Activated CD4-positive, alpha-beta memory T cell treated with anti-CD3 and anti-CD28 coated beads for 36 hours (primary cell): ENCODE results near the gene TPMT. TPM values are rescaled to one million over a fixed set of nuclear protein-coding genes. Genes with fewer than 3 reads are reported as not detected.

Experiments used
- CTCF ChIA-PET: fragments of 350-600 bp; sonication (Branson Sonifier 250); formaldehyde crosslinking; loops from one replicate; lab custom pipeline; 2021; ENCODE audit warnings: antibody characterized with exemption, inconsistent platforms; lab: Charles Lee
- POLR2A ChIA-PET: fragments of 350-600 bp; sonication (Branson Sonifier 250); formaldehyde crosslinking; loops from one replicate; lab custom pipeline; 2021; ENCODE audit warnings: antibody characterized with exemption; lab: Charles Lee
- DNase-seq: peaks from one replicate; pipeline ENCODE4 v3.0.0-alpha.2; 2020
- H3K27ac Mint-ChIP-seq: one replicate; pipeline ENCODE4 v1.8.0; 2021; ENCODE audit warnings: mixed read lengths
- H3K27me3 Mint-ChIP-seq: one replicate; pipeline ENCODE4 v1.8.0; 2021; ENCODE audit warnings: mixed read lengths
- H3K36me3 Mint-ChIP-seq: one replicate; pipeline ENCODE4 v1.8.0; 2021; ENCODE audit warnings: mixed read lengths
- H3K4me1 Mint-ChIP-seq: one replicate; pipeline ENCODE4 v1.8.0; 2021; ENCODE audit warnings: low read depth, mixed read lengths
- H3K4me3 Mint-ChIP-seq: one replicate; pipeline ENCODE4 v1.8.0; 2021; ENCODE audit warnings: mild to moderate bottlenecking, mixed read lengths
- H3K9me3 Mint-ChIP-seq: one replicate; pipeline ENCODE4 v1.8.0; 2021; ENCODE audit warnings: mixed read lengths
- intact Hi-C: fragments of 100-400 bp; cut with micrococcal nuclease; formaldehyde crosslinking; loops from one replicate; pipeline ENCODE4 v1.15.1; 2023
- total RNA-seq, 2 experiments: library from RNA; stranded (reverse); gene quantifications; one replicate each; pipeline ENCODE4 v1.2.3, GENCODE V29; 2021

TPMT gene
- total RNA-seq = 1 to 10 TPM; 7.7 to 7.8 TPM

- DNase-seq = no peak
- Mint-ChIP-seq H3K4me3 (peak within 1 kb of the TSS; percentile 97), H3K4me1 (peaks cover 24% of the 10 kb centered on the region), H3K27ac (peak within 1 kb of the TSS; percentile 87), H3K36me3 (peaks cover 12% of the 10 kb centered on the region), H3K9me3 (no peaks in the 10 kb centered on the region), H3K27me3 (no peaks in the 10 kb centered on the region)
- ChIA-PET POLR2A (interaction anchor here (0.5 kb wide), 1 partner anchor 61 kb away, joined by 4 read pairs; no protein-coding TSS in a partner anchor), CTCF (interaction anchor here (0.5 kb wide), 1 partner anchor 81 kb away, joined by 4 read pairs; no protein-coding TSS in a partner anchor)
- intact Hi-C loops = loop anchor here (1.0 to 10.0 kb wide), 6 partner anchors 110 to 554 kb away; partner anchors contain the start of genes DEK and FAM8A1
Observed at GRCh38 chr6:18154507-18155149, at the start of gene TPMT. TPMT (minus strand) TSS chr6:18155077; CDS start chr6:18149127, 5,950 bp downstream.

GRCh38 chr6:18203786-18204185 lies 48.9 kb upstream of the TPMT start:
- no peaks in the 10 kb centered on the region for H3K27me3 Mint-ChIP-seq
- POLR2A ChIA-PET = no interaction called here

GRCh38 chr6:18192026-18192425 lies 37.1 kb upstream of the TPMT start:
- intact Hi-C loops = no loop called here
- no peak overlapping the region for H3K4me3 Mint-ChIP-seq
- H3K27me3 Mint-ChIP-seq = no peaks in the 10 kb centered on the region
- POLR2A ChIA-PET = no interaction called here
- no peak for DNase-seq
- H3K4me1 Mint-ChIP-seq = no peaks in the 10 kb centered on the region
- no peaks in the 10 kb centered on the region for H3K9me3 Mint-ChIP-seq
- H3K27ac Mint-ChIP-seq = no peak overlapping the region
- peaks cover 21% of the 10 kb centered on the region for H3K36me3 Mint-ChIP-seq
- CTCF ChIA-PET = interaction anchor here (0.6 kb wide), 1 partner anchor 80 kb away, joined by 3 read pairs; no protein-coding TSS in a partner anchor

More at GRCh38 chr6:18203786-18204185, 48.9 kb upstream of the TPMT start:
- CTCF ChIA-PET = interaction anchor here (0.7 kb wide), 1 partner anchor 51 kb away, joined by 3 read pairs; no protein-coding TSS in a partner anchor
- Mint-ChIP-seq H3K36me3 (peaks cover 20% of the 10 kb centered on the region), H3K4me1 (no peaks in the 10 kb centered on the region), H3K27ac (no peak overlapping the region), H3K9me3 (no peaks in the 10 kb centered on the region), H3K4me3 (no peak overlapping the region)
- no peak for DNase-seq
- intact Hi-C loops = no loop called here

- intact Hi-C loops = no loop called here
- ChIA-PET CTCF (no interaction called here), POLR2A (no interaction called here)
- Mint-ChIP-seq H3K27ac (no peak overlapping the region), H3K27me3 (no peaks in the 10 kb centered on the region), H3K36me3 (peaks cover 18% of the 10 kb centered on the region), H3K9me3 (no peaks in the 10 kb centered on the region), H3K4me3 (no peak overlapping the region), H3K4me1 (peaks cover 2% of the 10 kb centered on the region)
- DNase-seq = no peak
Observed at GRCh38 chr6:18189196-18189595, 34.3 kb upstream of the TPMT start.

GRCh38 chr6:18187701-18188100 lies 32.8 kb upstream of the TPMT start:
- intact Hi-C loops = no loop called here
- no peak overlapping the region for H3K4me3 Mint-ChIP-seq
- no peaks in the 10 kb centered on the region for H3K9me3 Mint-ChIP-seq
- POLR2A ChIA-PET = no interaction called here
- H3K36me3 Mint-ChIP-seq = peaks cover 24% of the 10 kb centered on the region
- H3K27me3 Mint-ChIP-seq = no peaks in the 10 kb centered on the region
- no peak overlapping the region for H3K27ac Mint-ChIP-seq
- CTCF ChIA-PET = no interaction called here
- DNase-seq = no peak
- H3K4me1 Mint-ChIP-seq = peaks cover 2% of the 10 kb centered on the region

GRCh38 chr6:18186540-18187250 lies 31.8 kb upstream of the TPMT start:
- Mint-ChIP-seq H3K4me3 (no peak overlapping the region), H3K36me3 (peaks cover 25% of the 10 kb centered on the region), H3K27me3 (no peaks in the 10 kb centered on the region), H3K27ac (no peak overlapping the region), H3K9me3 (no peaks in the 10 kb centered on the region), H3K4me1 (peaks cover 2% of the 10 kb centered on the region)
- ChIA-PET CTCF (no interaction called here), POLR2A (no interaction called here)
- intact Hi-C loops = no loop called here
- DNase-seq = no peak

GRCh38 chr6:18186033-18186432 lies 31.2 kb upstream of the TPMT start:
- Mint-ChIP-seq H3K36me3 (peaks cover 21% of the 10 kb centered on the region), H3K4me1 (peaks cover 2% of the 10 kb centered on the region), H3K4me3 (no peak overlapping the region), H3K27ac (no peak overlapping the region), H3K9me3 (no peaks in the 10 kb centered on the region), H3K27me3 (no peaks in the 10 kb centered on the region)
- CTCF ChIA-PET = no interaction called here
- intact Hi-C loops = no loop called here
- DNase-seq = no peak
- POLR2A ChIA-PET = no interaction called here

- intact Hi-C loops = no loop called here
- Mint-ChIP-seq H3K36me3 (peaks cover 24% of the 10 kb centered on the region), H3K4me1 (peaks cover 2% of the 10 kb centered on the region), H3K27ac (no peak overlapping the region), H3K9me3 (no peaks in the 10 kb centered on the region), H3K27me3 (no peaks in the 10 kb centered on the region), H3K4me3 (no peak overlapping the region)
- no peak for DNase-seq
- ChIA-PET CTCF (no interaction called here), POLR2A (no interaction called here)
Observed at GRCh38 chr6:18185624-18186023, 30.7 kb upstream of the TPMT start.

GRCh38 chr6:18183766-18184165 lies 28.9 kb upstream of the TPMT start:
- DNase-seq = no peak
- peaks cover 2% of the 10 kb centered on the region for H3K4me1 Mint-ChIP-seq
- no peak overlapping the region for H3K4me3 Mint-ChIP-seq
- POLR2A ChIA-PET = no interaction called here
- no peaks in the 10 kb centered on the region for H3K9me3 Mint-ChIP-seq
- CTCF ChIA-PET = no interaction called here
- no peak overlapping the region for H3K27ac Mint-ChIP-seq
- intact Hi-C loops = no loop called here
- peaks cover 28% of the 10 kb centered on the region for H3K36me3 Mint-ChIP-seq
- no peaks in the 10 kb centered on the region for H3K27me3 Mint-ChIP-seq

- Mint-ChIP-seq H3K9me3 (no peaks in the 10 kb centered on the region), H3K4me3 (no peak overlapping the region), H3K36me3 (peaks cover 29% of the 10 kb centered on the region), H3K27ac (no peak overlapping the region), H3K4me1 (peaks cover 2% of the 10 kb centered on the region), H3K27me3 (no peaks in the 10 kb centered on the region)
- intact Hi-C loops = no loop called here
- no peak for DNase-seq
- ChIA-PET CTCF (no interaction called here), POLR2A (no interaction called here)
Observed at GRCh38 chr6:18182568-18182967, 27.7 kb upstream of the TPMT start.

GRCh38 chr6:18179770-18180356 lies 25.0 kb upstream of the TPMT start:
- no peak for DNase-seq
- intact Hi-C loops = no loop called here
- POLR2A ChIA-PET = no interaction called here
- Mint-ChIP-seq H3K4me3 (no peak overlapping the region), H3K9me3 (no peaks in the 10 kb centered on the region), H3K36me3 (peaks cover 41% of the 10 kb centered on the region), H3K27me3 (no peaks in the 10 kb centered on the region), H3K27ac (no peak overlapping the region), H3K4me1 (no peaks in the 10 kb centered on the region)
- CTCF ChIA-PET = interaction anchor here (0.6 kb wide), 1 partner anchor 676 kb away, joined by 3 read pairs; no protein-coding TSS in a partner anchor

- Mint-ChIP-seq H3K36me3 (peaks cover 48% of the 10 kb centered on the region), H3K9me3 (no peaks in the 10 kb centered on the region), H3K4me3 (no peak overlapping the region), H3K27ac (no peak overlapping the region), H3K4me1 (no peaks in the 10 kb centered on the region), H3K27me3 (no peaks in the 10 kb centered on the region)
- DNase-seq = no peak
- CTCF ChIA-PET = no interaction called here
- POLR2A ChIA-PET = no interaction called here
- intact Hi-C loops = no loop called here
Observed at GRCh38 chr6:18178960-18179615, 24.2 kb upstream of the TPMT start.
